Stimulated activated CD4-positive, alpha-beta T cell treated with anti-CD3 and anti-CD28 coated beads, Interleukin-4, amount 100 ng/mL, for 4 hours (primary cell): ENCODE measurements around the gene THBS1.

Experiments
- DNase-seq, 2 experiments: peaks; one replicate each; pipeline ENCODE4 v3.0.0-alpha.2; 2020

The THBS1 gene

DNA sequence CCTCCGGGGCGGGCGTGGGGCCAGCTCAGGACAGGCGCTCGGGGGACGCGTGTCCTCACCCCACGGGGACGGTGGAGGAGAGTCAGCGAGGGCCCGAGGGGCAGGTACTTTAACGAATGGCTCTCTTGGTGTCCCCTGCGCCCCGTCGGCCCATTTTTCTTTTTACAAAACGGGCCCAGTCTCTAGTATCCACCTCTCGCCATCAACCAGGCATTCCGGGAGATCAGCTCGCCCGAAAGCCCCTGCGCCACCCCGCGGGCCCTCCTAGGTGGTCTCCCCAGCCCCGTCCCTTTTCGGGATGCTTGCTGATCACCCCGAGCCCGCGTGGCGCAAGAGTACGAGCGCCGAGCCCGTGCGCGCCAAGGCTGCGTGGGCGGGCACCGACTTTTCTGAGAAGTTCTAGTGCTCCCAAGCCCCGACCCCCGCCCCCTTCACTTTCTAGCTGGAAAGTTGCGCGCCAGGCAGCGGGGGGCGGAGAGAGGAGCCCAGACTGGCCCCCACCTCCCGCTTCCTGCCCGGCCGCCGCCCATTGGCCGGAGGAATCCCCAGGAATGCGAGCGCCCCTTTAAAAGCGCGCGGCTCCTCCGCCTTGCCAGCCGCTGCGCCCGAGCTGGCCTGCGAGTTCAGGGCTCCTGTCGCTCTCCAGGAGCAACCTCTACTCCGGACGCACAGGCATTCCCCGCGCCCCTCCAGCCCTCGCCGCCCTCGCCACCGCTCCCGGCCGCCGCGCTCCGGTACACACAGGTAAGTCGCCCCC lies at the start of gene THBS1:
THBS1 (plus strand) TSS at position 595 of the 757 bp plus-strand sequence. CDS start 779 bp downstream, outside the sequence.
- peak; percentile 42 to 51 for DNase-seq

DNA sequence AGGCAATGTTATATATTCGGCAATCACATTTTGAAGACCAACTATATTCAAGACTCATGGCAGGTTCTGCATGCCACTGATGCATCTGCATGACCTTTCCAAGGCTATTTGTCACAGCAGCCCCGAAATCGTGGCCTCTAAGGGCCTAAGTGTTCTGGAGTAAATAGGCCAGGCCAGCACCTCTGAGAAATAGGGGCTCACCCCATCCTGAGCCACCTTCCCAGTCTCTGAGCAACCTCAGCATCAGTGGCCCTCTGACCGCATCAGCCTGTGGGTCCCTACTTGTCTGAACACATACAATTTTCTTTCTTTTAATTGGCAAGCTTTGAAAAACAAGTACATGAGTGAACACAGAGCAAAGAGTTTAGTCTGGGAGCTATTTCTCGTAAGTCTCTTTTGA lies 45.9 kb upstream of the THBS1 start:
- no peak for DNase-seq

DNA sequence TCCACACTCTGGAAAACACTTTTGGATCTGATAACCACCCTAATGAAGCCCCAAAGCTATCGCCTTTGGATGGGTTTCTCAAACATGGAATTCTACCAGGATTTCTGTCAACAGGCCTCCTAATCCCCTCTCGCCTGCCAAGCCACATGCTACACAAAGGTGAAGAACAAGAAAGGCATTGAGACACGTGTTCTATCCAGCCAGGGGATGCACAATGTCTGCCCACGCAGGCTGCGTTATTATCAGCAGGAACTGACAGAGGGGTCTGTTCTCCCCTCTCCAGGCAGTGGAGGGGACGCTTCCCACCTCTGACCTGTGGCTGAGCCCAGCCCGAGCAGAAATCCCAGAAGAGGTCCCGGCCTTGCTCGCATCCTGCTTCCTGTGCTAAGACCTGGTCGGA lies 45.4 kb upstream of the THBS1 start:
- no peak for DNase-seq

DNA sequence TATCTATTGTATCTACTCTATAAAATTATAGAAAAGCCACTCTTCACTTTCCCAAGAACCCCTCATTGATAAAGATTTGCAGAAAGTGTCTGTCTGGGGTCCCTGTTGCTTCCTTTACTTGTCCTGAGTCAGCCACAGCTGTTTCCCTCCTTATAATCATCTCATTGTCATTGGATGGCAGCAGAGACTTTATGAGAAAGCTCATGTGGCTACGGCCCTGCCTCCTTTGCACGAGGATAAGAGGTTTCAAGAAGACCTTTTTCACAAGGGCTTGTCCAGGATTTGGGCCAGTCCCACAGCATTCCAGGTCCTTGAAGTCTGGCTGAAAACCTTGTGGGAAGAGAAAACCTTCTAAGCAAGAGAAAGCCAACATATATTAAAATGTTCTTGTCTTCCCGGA lies 41.9 kb upstream of the THBS1 start:
- no peak for DNase-seq

DNA sequence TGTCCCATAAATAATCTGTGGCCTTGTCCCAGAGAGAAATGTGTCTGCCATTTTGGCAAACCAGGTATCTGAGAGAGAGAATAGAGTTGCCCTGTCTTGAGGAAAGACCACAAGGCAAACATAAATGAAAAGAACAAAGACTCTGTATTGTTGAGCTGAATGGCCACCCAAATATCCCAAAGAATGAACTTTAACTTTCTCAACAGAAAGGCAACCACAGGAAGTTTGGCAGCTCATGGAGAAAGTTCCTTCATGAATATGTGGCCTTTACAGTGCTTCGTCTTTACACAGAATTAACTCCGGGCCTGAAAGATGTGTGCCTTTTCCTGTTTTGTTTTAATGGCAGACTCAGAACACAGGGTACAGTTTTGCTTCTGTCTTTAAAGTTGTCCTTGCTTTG lies 41.4 kb upstream of the THBS1 start:
- no peak for DNase-seq

DNA sequence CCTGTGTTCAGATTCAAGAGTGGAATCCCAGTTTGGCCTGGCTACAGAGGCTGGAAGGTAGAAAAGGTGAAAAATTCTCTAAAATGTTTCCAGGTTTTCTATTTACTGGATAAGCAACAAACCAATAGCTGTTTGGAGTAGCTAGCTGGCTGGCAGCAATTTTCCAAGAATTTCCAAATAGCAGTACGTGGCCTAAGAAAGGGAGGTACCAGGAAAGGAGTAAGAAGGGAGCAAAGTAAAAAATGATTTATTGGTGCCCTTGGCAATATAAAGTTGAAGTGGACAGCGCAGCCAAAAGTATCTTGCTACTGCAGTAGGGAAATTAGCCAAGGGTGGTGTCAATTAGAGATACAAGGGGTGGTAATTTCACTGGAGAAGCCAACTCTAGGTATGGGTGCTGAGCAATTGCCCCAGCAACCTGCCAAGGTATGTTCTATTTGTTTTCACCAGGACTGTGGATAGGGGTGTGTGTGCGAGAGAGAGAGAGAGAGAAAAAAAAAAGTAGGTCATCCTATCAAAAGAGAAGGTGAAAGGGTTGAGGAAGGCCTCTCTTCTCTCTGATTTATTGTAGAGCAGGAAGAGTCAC lies 40.8 kb upstream of the THBS1 start:
- no peak for DNase-seq

DNA sequence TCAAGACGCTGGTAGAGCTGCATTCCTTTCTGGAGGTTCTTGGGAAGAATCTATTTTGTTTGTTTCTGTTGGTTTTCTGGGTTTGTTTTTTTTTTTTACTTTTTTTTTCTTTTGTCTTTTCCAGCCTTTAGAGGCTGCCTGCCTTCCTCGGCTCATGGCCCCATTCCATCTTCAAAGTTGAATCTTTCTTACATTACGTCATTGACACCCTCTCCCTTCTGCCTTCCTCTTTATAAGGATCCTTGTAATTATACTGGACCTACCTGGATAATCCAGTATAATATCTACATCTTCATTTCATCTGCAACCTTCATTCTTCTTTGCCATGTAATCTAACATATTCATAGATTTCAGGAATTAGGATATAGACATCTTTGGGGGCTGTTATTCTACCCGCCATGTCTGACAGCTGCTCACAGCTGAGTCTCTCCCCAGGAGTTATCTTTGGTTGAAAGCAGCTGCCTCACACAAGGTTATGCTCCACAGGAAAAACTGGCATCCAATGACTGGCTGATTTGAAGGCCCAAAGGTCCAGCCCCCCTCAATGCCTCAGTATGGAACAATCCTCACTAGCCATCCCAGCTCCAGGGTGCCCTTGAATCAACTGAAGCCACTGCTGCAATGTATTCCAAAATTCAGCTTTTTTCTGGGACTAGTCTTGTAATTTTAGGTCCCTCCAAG lies 38.4 kb upstream of the THBS1 start:
- no peak for DNase-seq

DNA sequence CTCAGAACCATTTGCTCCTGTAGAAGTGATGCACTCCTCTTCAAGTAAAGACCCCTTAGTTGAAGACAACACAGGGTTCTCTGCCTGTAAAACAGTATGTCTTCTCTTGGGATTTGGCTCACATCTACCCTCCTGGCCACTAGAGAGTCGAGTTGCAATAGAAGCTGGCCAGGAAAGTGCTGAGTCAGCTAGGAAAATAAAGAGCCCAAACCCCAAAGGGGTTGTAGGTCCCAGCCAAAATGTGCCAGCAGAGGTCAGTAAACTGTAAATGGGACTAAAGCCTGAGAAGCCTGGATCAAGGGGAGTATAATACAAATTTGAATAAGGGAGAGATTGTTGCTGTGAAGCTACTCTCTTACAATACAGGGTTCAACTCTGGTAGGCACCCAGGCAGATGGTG lies 37.2 kb upstream of the THBS1 start:
- no peak for DNase-seq

DNA sequence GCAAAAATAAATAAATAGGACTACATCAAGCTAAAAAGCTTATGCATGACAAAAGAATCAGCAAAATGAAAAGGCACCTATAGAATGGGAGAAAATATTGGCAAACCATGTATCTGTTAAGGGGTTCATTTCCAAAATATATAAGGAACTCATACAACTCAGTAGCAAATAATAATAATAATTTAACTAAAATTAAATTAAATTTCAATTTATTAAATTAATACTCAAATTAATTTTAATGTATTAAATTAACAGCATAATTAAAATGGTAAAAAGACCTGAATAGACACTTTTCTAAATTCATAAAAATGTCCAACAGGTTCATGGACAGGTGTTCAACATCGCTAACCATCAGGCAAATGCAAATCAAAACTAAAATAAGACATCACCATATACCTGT lies 34.0 kb upstream of the THBS1 start:
- no peak for DNase-seq

DNA sequence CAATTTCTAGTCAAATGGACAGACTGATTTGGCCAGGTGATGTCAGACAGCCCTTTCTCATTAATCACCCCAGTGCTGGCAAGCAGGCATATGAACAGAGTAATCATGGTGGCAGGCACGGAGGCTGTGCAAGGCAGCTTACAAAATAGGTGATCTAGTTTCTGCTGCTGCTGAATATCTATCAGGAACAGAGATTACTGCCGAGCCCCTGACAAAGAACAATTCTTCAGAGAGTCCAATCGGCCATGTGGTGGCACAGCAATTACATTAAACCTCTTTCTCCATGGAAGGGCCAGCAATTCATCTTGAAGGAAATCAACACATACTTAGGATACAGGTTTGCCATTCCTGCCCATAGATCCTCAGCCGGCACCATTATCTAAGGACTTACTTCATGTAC lies 32.3 kb upstream of the THBS1 start:
- no peak for DNase-seq

DNA sequence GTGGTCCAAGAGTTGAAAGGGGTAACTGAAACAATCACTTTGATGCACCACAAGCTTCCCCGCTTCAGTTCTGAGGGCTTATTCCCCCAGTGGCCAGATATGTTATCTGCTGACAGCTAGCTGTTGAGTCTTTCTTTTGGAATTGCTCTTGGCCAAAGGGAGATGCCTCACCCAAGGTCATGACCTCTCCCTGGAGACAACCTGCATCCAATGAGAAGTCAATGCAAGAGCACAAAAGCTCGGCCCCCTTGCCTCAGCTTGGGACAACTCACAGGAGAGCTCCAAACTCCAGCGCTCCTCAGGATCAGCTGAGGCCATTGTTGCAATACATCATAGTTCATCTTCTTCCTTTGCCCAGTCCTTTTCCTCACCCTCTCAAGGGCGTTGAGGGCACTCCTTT lies 31.0 kb upstream of the THBS1 start:
- no peak for DNase-seq

DNA sequence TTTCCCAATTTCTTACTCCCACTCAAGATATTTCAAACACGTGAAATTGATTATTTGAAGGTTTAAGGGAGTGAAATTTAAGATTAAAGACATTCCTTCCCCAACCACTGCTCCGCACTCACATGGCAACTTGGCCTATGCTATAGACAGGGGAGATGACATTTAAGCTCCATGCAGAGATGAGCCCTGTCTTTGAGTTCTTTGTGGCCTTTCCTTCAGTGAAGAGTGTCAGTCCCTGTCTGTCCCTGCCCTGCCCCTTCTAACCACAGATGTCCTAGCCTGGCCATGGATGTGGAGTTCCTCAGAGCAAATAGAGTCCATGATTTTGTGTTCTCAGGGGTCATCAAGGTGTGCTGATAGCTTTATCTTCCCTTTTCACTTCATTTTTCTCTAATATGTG lies 29.4 kb upstream of the THBS1 start:
- no peak for DNase-seq

DNA sequence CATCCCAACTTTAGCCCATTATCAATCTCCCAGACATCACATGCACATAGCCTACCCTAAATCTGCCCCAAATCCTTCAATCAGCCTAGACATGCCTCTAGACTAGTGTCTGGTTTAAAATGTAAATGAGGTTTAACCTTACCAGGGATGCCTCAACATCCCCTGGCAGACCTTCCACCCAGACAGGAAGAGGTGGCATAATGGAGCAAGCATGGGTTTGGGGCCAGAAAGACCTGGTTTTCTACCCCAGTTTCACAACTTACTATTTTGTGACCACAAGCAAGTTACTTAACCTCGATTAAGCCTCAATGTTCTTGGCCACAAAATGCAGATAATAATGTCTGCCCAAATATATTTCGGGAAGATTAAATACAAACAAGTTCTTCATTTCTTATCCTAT lies 28.3 kb upstream of the THBS1 start:
- DNase-seq: no peak

DNA sequence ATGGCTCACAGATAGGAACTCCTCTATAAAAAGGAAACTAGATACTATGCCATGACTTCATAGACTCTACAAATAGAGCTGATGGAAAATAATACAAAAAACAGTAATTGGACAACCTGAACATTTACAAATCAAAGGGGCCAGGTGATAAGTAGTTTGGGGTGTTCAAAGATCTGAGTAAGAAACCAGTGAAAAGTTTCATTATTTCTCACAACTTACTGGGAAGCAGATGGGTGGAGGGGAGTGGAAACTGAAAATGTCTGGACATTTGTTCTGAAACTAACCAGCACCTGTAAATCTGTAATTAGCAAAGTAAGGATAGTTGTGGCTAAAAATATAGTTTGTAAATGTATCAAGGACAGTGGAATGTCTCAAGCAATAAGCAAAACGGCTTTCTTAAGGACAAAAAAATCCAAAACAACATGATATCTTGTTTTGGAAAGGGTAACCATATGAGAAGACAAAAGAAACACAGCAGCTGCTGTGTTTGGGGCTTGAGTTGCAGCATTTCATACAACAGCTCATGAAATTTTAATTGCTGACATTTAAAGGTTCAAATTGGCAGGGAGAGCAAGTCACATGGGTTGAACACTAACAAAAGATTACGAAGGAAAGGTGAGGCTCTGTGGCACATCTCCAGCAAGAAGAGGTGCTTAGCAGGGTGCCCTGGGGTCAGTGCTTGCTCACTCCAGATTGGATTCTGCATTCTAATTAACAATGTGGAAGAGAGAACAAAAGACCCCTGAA lies 26.8 kb upstream of the THBS1 start:
- no peak for DNase-seq

DNA sequence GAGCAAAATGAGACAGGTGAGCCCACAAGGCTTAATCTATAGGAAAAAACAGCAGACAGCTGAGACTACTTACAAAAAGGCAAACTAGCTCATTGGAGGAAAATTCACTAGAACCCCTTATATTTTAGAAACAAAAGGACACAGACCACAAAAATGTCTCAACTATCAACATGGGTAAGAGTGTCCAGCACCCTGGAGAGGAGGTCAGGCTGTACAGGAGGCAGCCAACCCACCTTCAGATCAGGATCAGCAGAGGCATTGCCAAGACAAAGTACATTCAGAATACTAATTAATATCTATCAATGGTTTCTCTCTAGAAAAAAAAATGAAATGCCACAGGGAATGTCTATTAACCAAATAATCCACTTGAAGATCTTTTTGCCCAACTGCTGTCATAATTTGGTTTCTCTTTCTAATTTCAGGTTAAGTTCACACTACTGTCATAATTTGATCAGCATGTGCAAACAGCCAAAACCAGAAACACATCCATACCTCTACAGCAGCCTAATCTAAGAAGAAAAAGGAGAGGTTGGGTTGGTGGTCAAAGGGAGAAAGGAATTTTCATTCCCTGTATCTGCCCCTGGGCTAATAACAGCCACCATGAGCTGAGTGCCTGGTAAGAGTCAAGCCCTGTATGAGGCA lies 26.0 kb upstream of the THBS1 start:
- no peak for DNase-seq

DNA sequence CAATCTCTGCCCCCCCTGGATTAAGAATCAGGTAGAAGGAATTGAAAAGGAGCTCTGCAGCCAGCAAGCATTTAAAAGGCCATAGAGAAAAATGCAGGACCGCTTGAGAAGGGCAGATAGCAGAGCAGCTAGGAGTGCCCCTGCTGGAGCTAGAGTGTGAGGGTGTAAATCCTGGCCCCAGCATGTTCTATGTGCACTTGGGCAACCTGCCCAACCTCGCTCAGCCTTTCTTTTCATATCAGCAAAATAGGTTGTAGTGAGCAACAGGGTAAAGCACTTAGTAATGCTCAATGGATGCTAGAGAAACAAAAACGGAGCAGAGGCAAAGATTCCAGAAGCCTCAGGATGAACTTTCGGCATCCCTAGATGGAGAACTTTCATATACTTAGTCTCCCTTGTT lies 25.0 kb upstream of the THBS1 start:
- DNase-seq: no peak

DNA sequence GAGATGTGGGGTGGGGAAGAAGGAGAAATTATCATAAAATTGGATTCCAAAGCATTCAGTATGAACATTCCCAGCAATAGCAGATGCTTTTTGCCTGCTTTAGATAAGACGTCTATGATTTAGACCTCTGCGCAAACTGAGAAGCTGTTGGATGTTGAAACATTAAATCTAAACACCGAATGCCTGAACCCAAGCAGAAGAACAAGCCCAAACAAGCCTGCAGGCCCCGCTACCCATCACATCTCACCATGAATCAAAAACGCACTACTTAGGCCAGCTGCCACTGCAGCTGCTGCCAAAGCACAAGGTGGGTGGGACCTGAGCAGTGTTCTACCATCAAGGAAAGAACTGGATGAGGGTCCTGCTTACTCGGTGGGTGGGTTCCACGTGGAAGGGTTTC lies 24.4 kb upstream of the THBS1 start:
- no peak for DNase-seq

DNA sequence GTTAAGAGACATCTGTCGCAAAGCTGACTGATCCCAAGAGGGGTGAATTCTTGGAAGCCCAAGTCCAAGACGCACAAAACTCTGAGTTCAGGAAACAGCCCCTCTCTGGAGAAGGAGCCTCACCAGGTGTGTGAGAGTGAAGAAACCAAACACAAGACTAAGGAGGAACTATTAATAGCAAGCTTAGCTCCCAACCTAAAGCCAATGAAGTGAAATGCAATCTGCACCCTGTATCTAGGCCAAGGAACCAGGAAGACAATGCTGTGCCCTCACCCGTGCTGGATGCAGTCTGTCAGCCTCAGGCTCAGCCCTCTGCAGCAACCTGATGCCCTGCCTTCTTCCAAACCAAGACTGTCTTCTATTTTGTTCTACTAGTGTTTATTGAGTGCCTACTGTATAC lies 22.5 kb upstream of the THBS1 start:
- DNase-seq: no peak

DNA sequence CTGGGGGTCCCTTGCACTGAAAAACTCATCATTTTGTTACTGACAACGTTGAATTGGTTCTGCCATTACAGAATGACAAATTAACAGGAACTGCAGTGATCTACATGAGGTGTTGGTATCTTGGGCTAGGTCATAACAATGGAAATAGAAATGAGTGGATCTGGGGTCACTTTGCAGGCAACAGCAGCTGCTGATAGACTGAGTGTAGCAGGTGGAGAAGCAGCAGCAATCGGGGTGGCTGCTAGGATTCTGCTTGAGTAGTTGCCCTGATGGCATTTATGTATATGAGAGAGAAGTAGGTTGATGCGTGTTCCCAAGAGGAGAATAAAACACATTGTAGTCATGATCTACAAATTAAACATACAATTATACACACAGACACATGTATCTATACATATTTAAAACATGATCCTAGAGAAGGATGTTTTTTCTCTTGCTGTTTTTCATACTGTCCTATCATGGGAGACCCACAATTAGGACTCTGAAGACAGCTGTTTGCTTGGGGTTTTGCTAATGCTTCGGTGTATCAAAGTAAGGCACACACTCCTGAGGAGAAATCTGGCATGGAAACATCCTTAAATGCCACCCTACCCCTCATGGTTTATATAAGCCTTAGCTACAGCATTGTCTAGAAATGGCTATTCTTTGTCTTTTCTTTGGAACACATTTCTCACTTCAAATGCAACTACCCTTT lies 15.8 kb upstream of the THBS1 start:
- DNase-seq: no peak

DNA sequence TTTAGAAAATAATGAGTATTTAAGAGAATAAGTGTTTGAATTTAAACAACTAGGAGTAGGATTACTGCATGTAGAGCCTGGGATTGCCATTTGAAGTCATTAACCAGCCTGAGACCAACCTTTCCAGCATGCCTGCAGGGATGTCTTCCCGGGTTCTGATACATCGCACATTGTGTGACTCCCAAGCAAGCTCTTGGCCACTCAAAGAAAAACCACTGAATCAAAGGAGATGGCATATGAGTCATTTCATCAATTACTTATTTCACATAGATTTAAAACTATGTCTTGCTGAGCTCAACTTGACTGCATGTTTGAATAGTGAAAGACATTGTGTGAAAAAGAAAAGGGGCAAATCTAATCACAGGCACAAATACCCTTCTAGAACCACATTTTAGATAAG lies 15.0 kb upstream of the THBS1 start:
- no peak for DNase-seq

DNA sequence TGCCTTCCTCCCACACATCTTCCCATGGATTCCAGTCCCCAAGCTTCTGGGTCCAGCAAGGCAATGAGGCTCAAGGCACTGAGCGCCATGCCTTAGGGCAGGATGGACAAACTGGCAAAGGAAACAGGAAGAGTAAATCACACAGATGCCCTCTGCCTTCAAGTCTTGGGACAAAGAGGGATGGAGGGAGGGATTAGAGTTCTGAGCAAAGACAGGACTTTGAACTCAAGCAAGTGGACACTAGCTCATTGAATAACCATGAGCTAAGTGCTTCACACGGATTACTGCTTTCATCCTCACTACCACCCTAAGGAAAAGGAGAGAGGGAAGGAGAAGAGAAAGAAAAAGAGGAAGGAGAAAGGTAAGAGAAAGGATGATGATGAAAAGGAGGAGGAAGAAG lies 7.6 kb upstream of the THBS1 start:
- no peak for DNase-seq

DNA sequence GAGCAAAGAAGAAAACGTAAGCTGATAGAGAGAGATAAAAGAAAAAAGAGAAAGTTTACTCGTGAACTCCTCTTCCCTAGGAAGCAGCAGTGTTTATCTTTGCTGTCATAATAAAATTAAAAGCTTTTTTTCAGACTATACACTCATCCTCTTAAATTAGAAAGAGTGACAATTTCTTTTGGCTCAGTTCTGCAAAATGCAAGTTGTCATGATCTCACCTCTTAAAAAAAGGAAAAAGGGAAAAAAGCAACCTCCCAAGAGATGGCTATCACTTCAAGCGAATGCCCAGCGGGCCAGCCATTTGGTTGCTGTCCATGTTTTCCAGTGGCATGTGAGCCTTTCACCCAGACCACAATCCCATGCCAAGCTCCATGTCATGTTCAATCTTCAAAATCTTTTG lies 7.0 kb upstream of the THBS1 start:
- no peak for DNase-seq

DNA sequence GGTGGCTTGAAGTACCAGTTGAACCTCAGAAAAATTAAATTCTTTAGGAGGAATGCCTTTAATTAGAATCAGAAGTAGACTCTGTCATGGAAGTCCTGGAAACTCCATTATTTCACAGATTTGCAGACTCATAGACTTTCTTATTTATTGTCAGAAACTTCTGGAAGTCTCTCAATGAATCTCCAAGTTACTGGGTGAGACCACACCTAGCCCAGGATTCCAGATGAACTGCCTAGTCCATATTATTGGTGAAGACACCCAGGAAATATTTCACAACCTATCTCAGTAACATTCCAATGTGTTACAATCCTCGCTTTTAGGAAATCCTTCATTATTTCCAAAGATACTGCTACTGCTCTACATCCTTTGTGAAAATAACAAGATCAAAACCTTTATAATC lies 6.5 kb upstream of the THBS1 start:
- no peak for DNase-seq
